Small intestine (tissue), 7 donors: ENCODE data around the gene RYR2. TPM values are rescaled to one million over a fixed set of nuclear protein-coding genes. Genes with fewer than 3 reads are reported as not detected.

Experiments
- DNase-seq, 2 donors: peaks; one replicate each; pipeline versions ENCODE4 v3.0.0 to v3.0.0-alpha.2; 2013
- FAIRE-seq: peaks from 2 replicates; lab custom pipeline; 2012; peaks lifted over from hg19 to GRCh38; lab: Jason Lieb, UNC
- H3K27ac ChIP-seq, 3 donors: one replicate each; pipeline ENCODE4 v1.5.1; 2013; ENCODE audit warnings: low read length in 2 of 3, mild to moderate bottlenecking in 2 of 3, control low read depth in 1 of 3, inconsistent platforms in 1 of 3, low read depth in 1 of 3, moderate library complexity in 1 of 3
- H3K27me3 ChIP-seq, 3 donors: one replicate each; pipeline ENCODE4 v1.6.1; 2013; ENCODE audit warnings: low read length in 3 of 3, inconsistent platforms in 1 of 3; ENCODE audit not compliant: control insufficient read depth in 3 of 3, insufficient read depth in 3 of 3
- H3K36me3 ChIP-seq, 3 donors: one replicate each; pipeline ENCODE4 v1.6.1; 2013; ENCODE audit warnings: low read length in 3 of 3, inconsistent platforms in 1 of 3, low read depth in 1 of 3, mild to moderate bottlenecking in 1 of 3, moderate library complexity in 1 of 3; ENCODE audit not compliant: control insufficient read depth in 3 of 3, insufficient read depth in 2 of 3
- H3K4me1 ChIP-seq, 3 donors: one replicate each; pipeline ENCODE4 v1.6.1; 2013; ENCODE audit warnings: low read length in 2 of 3, inconsistent platforms in 1 of 3, low read depth in 1 of 3, mild to moderate bottlenecking in 1 of 3, moderate library complexity in 1 of 3; ENCODE audit not compliant: control insufficient read depth in 3 of 3, insufficient read depth in 2 of 3
- H3K4me3 ChIP-seq, 3 donors: one replicate each; pipeline ENCODE4 v1.5.1; 2013; ENCODE audit warnings: low read length in 3 of 3, control low read depth in 1 of 3, inconsistent platforms in 1 of 3, low read depth in 1 of 3, mild to moderate bottlenecking in 1 of 3, moderate library complexity in 1 of 3
- H3K9me3 ChIP-seq, 2 donors: one replicate each; pipeline ENCODE4 v1.6.1; 2013; ENCODE audit warnings: low read depth in 1 of 2, low read length in 1 of 2; ENCODE audit not compliant: control insufficient read depth in 2 of 2, insufficient read depth in 1 of 2
- WGBS, 3 donors: extraction: QIAGEN DNeasy Blood & Tissue Kit; methylation state at CpG; one replicate each; pipeline ENCODE4 v1.1.7; 2013; 5-methylcytosine and 5-hydroxymethylcytosine counted together
- polyA plus RNA-seq, 4 donors: library from polyadenylated mRNA; stranded (reverse) in 3 of 4; unstranded in 1 of 4; fragments of 200-250 nt in 3 of 4; fragments of 120-200 nt in 1 of 4; gene quantifications; one replicate each; pipeline versions ENCODE4 v1.2.1 to v1.2.3, GENCODE V29; 2013
- donor health status: healthy with polysubstance abuse.
- donor health status: control.
- donor health status: control.
- donor health status: Bipolar disorder and iron deficiency.
- donor health status: healthy.

The RYR2 gene
- polyA plus RNA-seq, 4 donors = 0.22 to 1.5 (median 0.62) TPM

- Histone ChIP-seq H3K4me1 (no peaks in the 10 kb centered on the region), H3K27ac (no peak overlapping the region), H3K4me3 (no peak overlapping the region), H3K9me3 (no peaks in the 10 kb centered on the region), H3K27me3 (no peaks in the 10 kb centered on the region), H3K36me3 (no peaks in the 10 kb centered on the region)
- 84 to 94% (median 88%) methylated on average over 2 of the region's 2 CpGs for WGBS, 3 donors
- DNase-seq (no peak), FAIRE-seq (no peak)
Observed at GRCh38 chr1:237070519-237070918, 28.5 kb downstream of the RYR2 start.

- 82 to 85% (median 83%) methylated on average over 23 to 25 of the region's 25 CpGs for WGBS, 3 donors
- no peak for FAIRE-seq
Observed at GRCh38 chr1:237071641-237072420, 29.8 kb downstream of the RYR2 start.

GRCh38 chr1:237074371-237075117 is 32.6 kb downstream of the RYR2 start:
- H3K27me3 ChIP-seq = no peaks in the 10 kb centered on the region
- 87 to 89% (median 89%) methylated on average over 11 of the region's 11 CpGs for WGBS, 3 donors
- FAIRE-seq = no peak

More at GRCh38 chr1:237071641-237072420, 29.8 kb downstream of the RYR2 start:
- no peaks in the 10 kb centered on the region for H3K36me3 ChIP-seq
- H3K4me3 ChIP-seq = no peak overlapping the region
- no peaks in the 10 kb centered on the region for H3K9me3 ChIP-seq
- no peaks in the 10 kb centered on the region for H3K27me3 ChIP-seq
- no peaks in the 10 kb centered on the region for H3K4me1 ChIP-seq
- no peak overlapping the region for H3K27ac ChIP-seq
- no peak for DNase-seq

GRCh38 chr1:237084341-237085077 is 42.5 kb downstream of the RYR2 start:
- no peak overlapping the region for H3K4me3 ChIP-seq
- 72 to 79% (median 79%) methylated on average over 11 of the region's 11 CpGs for WGBS, 3 donors
- no peaks in the 10 kb centered on the region for H3K9me3 ChIP-seq
- no peaks in the 10 kb centered on the region for H3K27me3 ChIP-seq
- H3K36me3 ChIP-seq = no peaks in the 10 kb centered on the region
- no peak for FAIRE-seq
- no peak for DNase-seq
- H3K27ac ChIP-seq = no peak overlapping the region
- H3K4me1 ChIP-seq = no peaks in the 10 kb centered on the region

More at GRCh38 chr1:237074371-237075117, 32.6 kb downstream of the RYR2 start:
- H3K27ac ChIP-seq = no peak overlapping the region
- no peak overlapping the region for H3K4me3 ChIP-seq
- no peaks in the 10 kb centered on the region for H3K36me3 ChIP-seq
- no peaks in the 10 kb centered on the region for H3K4me1 ChIP-seq
- H3K9me3 ChIP-seq = no peaks in the 10 kb centered on the region
- no peak for DNase-seq

- no peak for DNase-seq
- WGBS, 3 donors = 77 to 91% (median 90%) methylated on average over 3 of the region's 3 CpGs
- no peaks in the 10 kb centered on the region for H3K27me3 ChIP-seq
- no peak overlapping the region for H3K4me3 ChIP-seq
- no peaks in the 10 kb centered on the region for H3K9me3 ChIP-seq
- no peaks in the 10 kb centered on the region for H3K36me3 ChIP-seq
- H3K27ac ChIP-seq = no peak overlapping the region
- FAIRE-seq = no peak
- no peaks in the 10 kb centered on the region for H3K4me1 ChIP-seq
Observed at GRCh38 chr1:237091691-237092090, 49.7 kb downstream of the RYR2 start.

GRCh38 chr1:237093691-237094090 is 51.7 kb downstream of the RYR2 start:
- Histone ChIP-seq H3K4me3 (no peak overlapping the region), H3K9me3 (no peaks in the 10 kb centered on the region), H3K4me1 (no peaks in the 10 kb centered on the region), H3K36me3 (no peaks in the 10 kb centered on the region), H3K27me3 (no peaks in the 10 kb centered on the region), H3K27ac (no peak overlapping the region)
- 78% methylated on average over 12 of the region's 12 CpGs for WGBS, 3 donors
- FAIRE-seq = no peak
- no peak for DNase-seq

- Histone ChIP-seq H3K9me3 (no peaks in the 10 kb centered on the region), H3K27ac (no peak overlapping the region), H3K27me3 (no peaks in the 10 kb centered on the region), H3K4me3 (no peak overlapping the region), H3K4me1 (no peaks in the 10 kb centered on the region), H3K36me3 (no peaks in the 10 kb centered on the region)
- no peak for FAIRE-seq
- WGBS, 3 donors = 61 to 66% (median 62%) methylated on average over 3 of the region's 3 CpGs
- no peak for DNase-seq
Observed at GRCh38 chr1:237098541-237098940, 56.6 kb downstream of the RYR2 start.

- DNase-seq = no peak
- Histone ChIP-seq H3K27me3 (no peaks in the 10 kb centered on the region), H3K4me1 (no peaks in the 10 kb centered on the region), H3K9me3 (no peaks in the 10 kb centered on the region), H3K27ac (no peak overlapping the region), H3K4me3 (no peak overlapping the region), H3K36me3 (no peaks in the 10 kb centered on the region)
- WGBS, 3 donors = 90 to 96% (median 92%) methylated on average over 5 of the region's 5 CpGs
- no peak for FAIRE-seq
Observed at GRCh38 chr1:237103021-237103420, 61.0 kb downstream of the RYR2 start.
